Vagina (tissue), 2 donors: Measurements from ENCODE around the gene ELP1.

ENCODE experiments used
- POLR2A ChIP-seq, 2 donors: fragments of 450-650 bp; IDR thresholded peaks; one replicate each; pipeline ENCODE4 v1.6.1; 2017; ENCODE audit warnings: antibody characterized with exemption in 2 of 2, mild to moderate bottlenecking in 2 of 2, moderate library complexity in 2 of 2
- POLR2AphosphoS5 ChIP-seq, 2 donors: sonication (generic); formaldehyde crosslinking; IDR thresholded peaks; one replicate each; pipeline ENCODE4 v1.9.0; 2017; ENCODE audit warnings: antibody characterized with exemption in 2 of 2, mild to moderate bottlenecking in 2 of 2, low read depth in 1 of 2; ENCODE audit not compliant: insufficient read depth in 1 of 2
- TF ChIP-seq, protein P1 (sequence below), 3 experiments: fragments of 450-650 bp in 2 of 3; fragments of 200-600 bp in 1 of 3; sonication (generic) in 1 of 3; IDR thresholded peaks; one replicate each; pipeline ENCODE4 v1.5.1; 2017 to 2019; ENCODE audit warnings: antibody characterized with exemption in 3 of 3, mild to moderate bottlenecking in 2 of 3, moderate library complexity in 2 of 3

DNA sequence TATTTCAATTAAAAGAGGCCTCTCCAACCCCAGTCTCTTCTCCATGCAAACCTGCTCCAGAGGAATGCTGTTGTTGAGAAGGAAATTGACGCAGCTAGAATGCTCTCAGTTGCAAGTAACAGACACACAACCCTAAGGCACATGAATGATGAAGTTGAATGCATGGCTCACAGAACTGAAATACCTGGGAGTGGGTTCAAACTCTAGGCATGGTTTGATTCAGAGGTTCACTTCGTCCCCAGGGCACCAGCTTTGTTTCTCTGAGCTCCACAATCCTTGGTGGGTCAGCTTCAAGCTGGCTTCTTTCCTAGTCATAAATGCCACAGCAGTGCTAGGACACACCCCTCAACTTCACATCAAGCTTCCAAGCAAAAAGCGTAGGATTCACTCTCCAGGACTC, 82.8 kb downstream of the ELP1 start:
- TF ChIP-seq, protein P1, sequence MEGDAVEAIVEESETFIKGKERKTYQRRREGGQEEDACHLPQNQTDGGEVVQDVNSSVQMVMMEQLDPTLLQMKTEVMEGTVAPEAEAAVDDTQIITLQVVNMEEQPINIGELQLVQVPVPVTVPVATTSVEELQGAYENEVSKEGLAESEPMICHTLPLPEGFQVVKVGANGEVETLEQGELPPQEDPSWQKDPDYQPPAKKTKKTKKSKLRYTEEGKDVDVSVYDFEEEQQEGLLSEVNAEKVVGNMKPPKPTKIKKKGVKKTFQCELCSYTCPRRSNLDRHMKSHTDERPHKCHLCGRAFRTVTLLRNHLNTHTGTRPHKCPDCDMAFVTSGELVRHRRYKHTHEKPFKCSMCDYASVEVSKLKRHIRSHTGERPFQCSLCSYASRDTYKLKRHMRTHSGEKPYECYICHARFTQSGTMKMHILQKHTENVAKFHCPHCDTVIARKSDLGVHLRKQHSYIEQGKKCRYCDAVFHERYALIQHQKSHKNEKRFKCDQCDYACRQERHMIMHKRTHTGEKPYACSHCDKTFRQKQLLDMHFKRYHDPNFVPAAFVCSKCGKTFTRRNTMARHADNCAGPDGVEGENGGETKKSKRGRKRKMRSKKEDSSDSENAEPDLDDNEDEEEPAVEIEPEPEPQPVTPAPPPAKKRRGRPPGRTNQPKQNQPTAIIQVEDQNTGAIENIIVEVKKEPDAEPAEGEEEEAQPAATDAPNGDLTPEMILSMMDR (IDR thresholded peaks at IDR 0.05): no peak
- TF ChIP-seq POLR2AphosphoS5 (IDR thresholded peaks at IDR 0.05; ENCODE audit: insufficient read depth in 1 of 2, low read depth in 1 of 2): no peak
- TF ChIP-seq POLR2A (IDR thresholded peaks at IDR 0.05): no peak
